Measurements from ENCODE around the gene SAMD4A.

The SAMD4A gene

GRCh38 chr14:54840798-54841197 lies 273.9 kb downstream of the SAMD4A start:
- no peak overlapping the region for H3K4me2 ChIP-seq (ENCODE audit: low read length)
- H3K79me1 ChIP-seq (ENCODE audit: low read length), result no peaks in the 10 kb centered on the region
- H2BK120ac ChIP-seq (ENCODE audit: insufficient read depth, low read length, poor library complexity), result no peak overlapping the region
- H3K27me3 ChIP-seq (ENCODE audit: insufficient read depth, low read length), result no peaks in the 10 kb centered on the region
- no peak overlapping the region for H4K91ac ChIP-seq (ENCODE audit: low read depth, low read length)
- no peak overlapping the region for H4K12ac ChIP-seq (ENCODE audit: low read depth, low read length)
- H3K9me3 ChIP-seq (ENCODE audit: insufficient read depth, low read depth, low read length), result no peaks in the 10 kb centered on the region
- H2AK5ac ChIP-seq (ENCODE audit: low read length), result no peak overlapping the region
- H3K79me2 ChIP-seq (ENCODE audit: control insufficient read depth, insufficient read depth, low read length, poor library complexity), result no peaks in the 10 kb centered on the region
- no peak overlapping the region for H3K4ac ChIP-seq (ENCODE audit: low read depth, low read length)
- no peak overlapping the region for H2BK12ac ChIP-seq (ENCODE audit: low read length)
- no peak overlapping the region for H3K9ac ChIP-seq (ENCODE audit: low read length)
- no peak overlapping the region for H3K27ac ChIP-seq (ENCODE audit: low read depth, low read length)
- H3K18ac ChIP-seq (ENCODE audit: low read length), result no peak overlapping the region
- no CpG with 5 or more reads among the region's 1 CpG for WGBS (ENCODE audit: extremely low coverage, insufficient coverage, insufficient read length)
- no peak overlapping the region for H3K14ac ChIP-seq (ENCODE audit: low read length)
- no peak overlapping the region for H3K4me3 ChIP-seq (ENCODE audit: low read depth, low read length)
- DNase-seq, result no peak
- no peak overlapping the region for H2BK5ac ChIP-seq (ENCODE audit: low read depth, low read length, poor library complexity)
- H3K36me3 ChIP-seq (ENCODE audit: control insufficient read depth in 1 of 2, insufficient read depth in 2 of 2, low read length in 2 of 2), result no peaks in the 10 kb centered on the region
- no peak overlapping the region for H2AFZ ChIP-seq (ENCODE audit: insufficient read depth, low read length, poor library complexity)
- H4K8ac ChIP-seq (ENCODE audit: low read depth, low read length), result no peak overlapping the region
- no peak overlapping the region for H3K23ac ChIP-seq (ENCODE audit: low read length)
- no peaks in the 10 kb centered on the region for H3K4me1 ChIP-seq (ENCODE audit: control insufficient read depth in 1 of 2, insufficient read depth in 2 of 2, low read length in 2 of 2)
